CD4-positive, alpha-beta memory T cell (primary cell): Measurements from ENCODE around the gene COMMD8. TPM values are rescaled to one million over a fixed set of nuclear protein-coding genes. Genes with fewer than 3 reads are reported as not detected.

Source experiments
- CTCF ChIA-PET: fragments of 350-600 bp; sonication (Branson Sonifier 250); formaldehyde crosslinking; loops from one replicate; lab custom pipeline; 2021; ENCODE audit warnings: inconsistent platforms; ENCODE audit not compliant: partially characterized antibody; lab: Charles Lee
- POLR2A ChIA-PET: fragments of 350-600 bp; sonication (Branson Sonifier 250); formaldehyde crosslinking; loops from one replicate; lab custom pipeline; 2021; ENCODE audit not compliant: partially characterized antibody; lab: Charles Lee
- DNase-seq, 5 donors: peaks; one replicate each; pipeline versions ENCODE4 v3.0.0 to v3.0.0-alpha.2; 2020 to 2022; ENCODE audit warnings: mixed read lengths in 1 of 5
- H3K27ac ChIP-seq: one replicate; pipeline ENCODE4 v1.7.0; 2013; ENCODE audit warnings: low read depth, low read length
- H3K27me3 ChIP-seq: 2 replicates; pipeline ENCODE4 v1.7.0; 2013; ENCODE audit warnings: mild to moderate bottlenecking, low read length, moderate library complexity; ENCODE audit not compliant: insufficient read depth
- H3K36me3 ChIP-seq: 2 replicates; pipeline ENCODE4 v1.7.0; 2013; ENCODE audit warnings: mild to moderate bottlenecking, low read length, moderate library complexity; ENCODE audit not compliant: insufficient read depth
- H3K4me1 ChIP-seq: 2 replicates; pipeline ENCODE4 v1.7.0; 2013; ENCODE audit warnings: mild to moderate bottlenecking, low read length, moderate library complexity; ENCODE audit not compliant: insufficient read depth
- H3K4me3 ChIP-seq, 2 donors: one replicate each; pipeline ENCODE4 v1.7.0; 2013; ENCODE audit warnings: low read length in 2 of 2, mild to moderate bottlenecking in 1 of 2
- H3K9me3 ChIP-seq, 2 donors: one replicate each; pipeline ENCODE4 v1.7.0; 2013; ENCODE audit warnings: low read length in 2 of 2, control low read depth in 1 of 2; ENCODE audit not compliant: control insufficient read depth in 1 of 2
- H3K27ac Mint-ChIP-seq, 7 donors: one replicate each; pipeline ENCODE4 v1.8.0; 2020 to 2021; ENCODE audit warnings: mixed read lengths in 7 of 7, mild to moderate bottlenecking in 6 of 7, inconsistent platforms in 3 of 7, moderate library complexity in 3 of 7
- H3K27me3 Mint-ChIP-seq, 2 donors: one replicate each; pipeline ENCODE4 v1.8.0; 2020 to 2021; ENCODE audit warnings: mixed read lengths in 2 of 2
- H3K36me3 Mint-ChIP-seq, 2 donors: one replicate each; pipeline ENCODE4 v1.8.0; 2020 to 2021; ENCODE audit warnings: mixed read lengths in 2 of 2, inconsistent platforms in 1 of 2, mild to moderate bottlenecking in 1 of 2
- H3K4me1 Mint-ChIP-seq, 4 donors: one replicate each; pipeline ENCODE4 v1.8.0; 2020 to 2021; ENCODE audit warnings: mixed read lengths in 4 of 4, mild to moderate bottlenecking in 1 of 4
- H3K4me3 Mint-ChIP-seq, 8 donors: one replicate each; pipeline ENCODE4 v1.8.0; 2020 to 2021; ENCODE audit warnings: mixed read lengths in 8 of 8, mild to moderate bottlenecking in 7 of 8, moderate library complexity in 6 of 8, inconsistent platforms in 3 of 8
- H3K9me3 Mint-ChIP-seq, 8 donors: one replicate each; pipeline ENCODE4 v1.8.0; 2020 to 2021; ENCODE audit warnings: mixed read lengths in 8 of 8, mild to moderate bottlenecking in 5 of 8, inconsistent platforms in 3 of 8, moderate library complexity in 1 of 8
- intact Hi-C: fragments of 100-400 bp; cut with micrococcal nuclease; formaldehyde crosslinking; loops from one replicate; pipeline ENCODE4 v1.15.1; 2023
- polyA plus RNA-seq, 2 donors: library from polyadenylated mRNA; unstranded; fragments of 300-500 nt; fragmentation: Illumina TruSeq; gene quantifications; one replicate each; pipeline ENCODE4 v1.2.3, GENCODE V29; 2021
- total RNA-seq, 2 experiments: library from RNA; stranded (reverse); gene quantifications; one replicate each; pipeline ENCODE4 v1.2.3, GENCODE V29; 2021

Gene COMMD8
- 10 to 100 TPM; 14.6 to 18.3 TPM for total RNA-seq
- polyA plus RNA-seq: 10 to 100 TPM; 42.2 to 82.8 TPM

DNA sequence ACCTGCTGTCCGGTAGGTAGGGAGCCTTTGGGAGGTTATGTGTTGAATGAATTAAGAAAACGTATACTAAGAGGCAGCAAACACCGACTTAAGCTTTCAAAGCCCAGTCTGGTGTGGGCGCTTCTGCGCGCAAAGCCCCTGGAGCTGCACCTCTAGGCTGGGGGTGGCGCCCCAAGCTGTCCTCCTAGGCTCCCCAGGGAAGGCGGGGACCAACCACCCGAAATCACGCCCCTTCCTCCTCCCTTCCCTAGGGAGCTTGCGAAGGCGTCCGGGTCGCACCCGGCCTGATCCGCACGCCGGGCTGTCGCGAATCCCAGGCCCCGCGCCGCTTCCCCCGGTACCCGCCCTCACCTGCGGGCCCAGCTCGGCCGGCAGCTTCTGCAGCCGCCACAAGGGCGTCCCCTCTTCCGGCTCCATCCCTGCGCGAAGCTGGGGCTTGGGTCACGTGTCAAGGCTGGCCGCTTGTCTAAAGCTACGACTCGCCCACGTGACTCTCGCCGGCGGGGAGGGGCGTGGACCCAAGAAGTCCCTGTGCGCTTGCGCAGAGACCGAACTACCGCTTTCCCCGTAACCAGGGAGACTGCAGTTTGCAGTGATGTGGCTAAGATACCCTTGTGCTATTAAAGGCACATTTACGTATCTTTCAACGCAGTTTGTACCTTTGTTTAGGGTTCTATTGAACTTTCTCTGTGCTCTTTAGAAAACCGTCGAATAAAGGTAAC lies at the start of gene COMMD8:
Gene COMMD8, minus strand, starts transcription at position 468 of the 722 bp plus-strand sequence. Its CDS starts 51 bp downstream, at position 417.
- CTCF ChIA-PET: interaction anchor here (0.8 to 1.9 kb wide), 12 partner anchors 10 to 208 kb away, joined by 3 to 23 read pairs (median 4); partner anchors contain the start of gene ATP10D
- H3K36me3 Mint-ChIP-seq: peaks cover 13 to 21% of the 10 kb centered on the region in 2 donors

DNA sequence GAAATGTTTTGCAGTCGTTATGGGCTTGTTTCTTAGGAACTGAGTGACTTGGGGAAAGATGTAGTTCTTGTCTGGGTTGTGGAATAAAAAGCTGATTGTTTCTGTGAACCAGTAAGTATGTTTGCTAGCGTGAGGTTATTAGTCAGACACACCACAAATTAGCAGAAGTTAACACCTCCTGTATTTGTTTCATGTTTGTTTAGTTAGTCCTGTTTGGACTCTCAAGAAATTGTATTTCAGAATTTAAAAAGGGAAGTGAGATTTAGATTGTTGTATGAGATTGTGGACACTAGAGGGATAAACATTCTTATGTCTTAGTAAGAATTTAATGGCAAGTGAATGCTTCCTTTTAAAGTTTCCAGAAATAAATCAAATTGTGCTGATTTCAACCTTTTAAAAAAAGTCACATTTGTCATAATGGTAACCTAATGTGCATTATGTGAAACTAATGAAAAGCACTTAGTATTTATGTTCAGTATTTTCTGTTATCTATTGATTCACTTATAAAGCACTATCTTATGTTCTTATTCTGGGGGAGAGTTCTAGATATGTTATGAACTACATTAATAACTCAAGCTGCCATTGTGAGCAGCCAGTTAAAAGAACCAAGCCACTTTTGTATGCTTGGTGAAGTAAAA lies 47.1 kb upstream of the COMMD8 start:
- no peaks in the 10 kb centered on the region for H3K9me3 Mint-ChIP-seq
- H3K36me3 Mint-ChIP-seq: peaks cover 0 to 17% of the 10 kb centered on the region in 2 donors
- no peaks in the 10 kb centered on the region for H3K27me3 Mint-ChIP-seq
- H3K4me3 Mint-ChIP-seq: no peak overlapping the region
- intact Hi-C loops: no loop called here
- peak overlapping the region in 1 of 7 donors; percentile 81 for H3K27ac Mint-ChIP-seq
- DNase-seq: no peak
- H3K27ac ChIP-seq: no peak overlapping the region
- H3K9me3 ChIP-seq: no peaks in the 10 kb centered on the region
- H3K4me1 Mint-ChIP-seq: peaks cover 6 to 17% (median 13%) of the 10 kb centered on the region in 4 donors
- no peaks in the 10 kb centered on the region for H3K27me3 ChIP-seq
- POLR2A ChIA-PET: no interaction called here
- H3K36me3 ChIP-seq: no peaks in the 10 kb centered on the region
- CTCF ChIA-PET: no interaction called here
- no peak overlapping the region for H3K4me3 ChIP-seq
- H3K4me1 ChIP-seq: no peaks in the 10 kb centered on the region

More for the DNA sequence above, at the start of gene COMMD8:
- Histone ChIP-seq H3K27me3 (no peaks in the 10 kb centered on the region), H3K36me3 (no peaks in the 10 kb centered on the region), H3K4me3 (peak within 1 kb of the TSS; percentile 48 to 92), H3K27ac (peak within 1 kb of the TSS; percentile 79), H3K9me3 (no peaks in the 10 kb centered on the region), H3K4me1 (peaks cover 24% of the 10 kb centered on the region)
- peaks cover 0 to 2% of the 10 kb centered on the region in 2 donors for H3K27me3 Mint-ChIP-seq
- POLR2A ChIA-PET: interaction anchor here (0.5 to 1.8 kb wide), 9 partner anchors 18 to 665 kb away, joined by 3 to 21 read pairs (median 4); partner anchors contain the start of genes ATP10D and NFXL1
- intact Hi-C loops: loop anchor here (1.0 to 10.0 kb wide), 6 partner anchors 22 to 878 kb away; partner anchors contain the start of genes ATP10D, NFXL1, SLAIN2 and TXK
- no peaks in the 10 kb centered on the region for H3K9me3 Mint-ChIP-seq
- H3K4me3 Mint-ChIP-seq: peak within 1 kb of the TSS; percentile 88 to 92 (median 90)
- peak within 1 kb of the TSS; percentile 90 to 99 (median 96) for H3K27ac Mint-ChIP-seq
- DNase-seq: peak; percentile 96 to 98 (median 97)
- peaks cover 26 to 42% (median 36%) of the 10 kb centered on the region in 4 donors for H3K4me1 Mint-ChIP-seq

DNA sequence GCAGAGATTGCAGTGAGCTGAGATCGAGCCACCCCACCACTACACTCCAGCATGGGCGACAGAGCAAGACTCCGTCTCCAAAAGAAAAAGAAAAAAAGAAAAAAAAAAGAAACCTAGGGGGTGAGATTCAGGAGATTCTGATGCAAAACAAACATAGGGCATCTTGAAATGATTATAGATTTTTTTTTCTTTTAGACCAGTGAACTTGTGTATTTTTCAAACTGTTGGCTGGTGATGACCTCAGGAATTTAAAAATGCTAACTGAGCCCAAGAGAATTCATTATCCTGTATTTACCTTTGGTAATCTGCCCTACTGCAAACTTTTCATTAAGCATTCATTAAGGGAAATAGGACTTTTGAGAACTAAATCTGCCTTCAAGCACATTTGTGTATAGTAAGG lies 42.2 kb upstream of the COMMD8 start:
- Mint-ChIP-seq H3K27me3 (no peaks in the 10 kb centered on the region), H3K27ac (no peak overlapping the region), H3K9me3 (no peaks in the 10 kb centered on the region), H3K4me1 (peaks cover 3 to 6% (median 4%) of the 10 kb centered on the region in 4 donors), H3K36me3 (no peaks in the 10 kb centered on the region), H3K4me3 (no peak overlapping the region)
- POLR2A ChIA-PET: no interaction called here
- no peak overlapping the region for H3K4me3 ChIP-seq
- DNase-seq: no peak
- no peaks in the 10 kb centered on the region for H3K27me3 ChIP-seq
- intact Hi-C loops: no loop called here
- no peak overlapping the region for H3K27ac ChIP-seq
- H3K36me3 ChIP-seq: no peaks in the 10 kb centered on the region
- CTCF ChIA-PET: no interaction called here
- H3K4me1 ChIP-seq: no peaks in the 10 kb centered on the region
- no peaks in the 10 kb centered on the region for H3K9me3 ChIP-seq

DNA sequence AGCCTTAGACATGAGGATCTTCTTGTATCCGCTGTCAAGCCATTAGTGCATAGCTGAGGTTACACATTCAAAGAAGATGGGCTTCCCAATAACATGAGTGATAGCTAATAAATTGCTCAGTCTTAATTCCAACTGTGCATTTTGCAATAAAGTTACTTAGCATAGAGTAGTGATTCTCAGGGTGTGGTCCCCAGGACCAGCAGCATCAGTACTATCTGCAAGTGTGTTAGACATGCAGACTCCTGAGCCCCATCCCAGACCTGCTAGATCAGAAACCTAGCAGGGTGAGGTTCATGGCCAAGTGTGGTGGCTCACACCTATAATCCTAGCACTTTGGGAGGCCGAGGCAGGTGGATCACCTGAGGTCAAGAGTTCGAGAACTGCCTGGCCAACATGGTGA lies 41.6 kb upstream of the COMMD8 start:
- no peak for DNase-seq
- no peak overlapping the region for H3K27ac Mint-ChIP-seq
- H3K9me3 ChIP-seq: no peaks in the 10 kb centered on the region
- H3K9me3 Mint-ChIP-seq: no peaks in the 10 kb centered on the region
- H3K4me1 Mint-ChIP-seq: peaks cover 0 to 3% (median under 1%) of the 10 kb centered on the region in 4 donors
- no peaks in the 10 kb centered on the region for H3K27me3 ChIP-seq
- no peaks in the 10 kb centered on the region for H3K36me3 ChIP-seq
- H3K27me3 Mint-ChIP-seq: no peaks in the 10 kb centered on the region
- intact Hi-C loops: no loop called here
- CTCF ChIA-PET: no interaction called here
- no peaks in the 10 kb centered on the region for H3K36me3 Mint-ChIP-seq
- POLR2A ChIA-PET: no interaction called here
- no peak overlapping the region for H3K4me3 Mint-ChIP-seq
- H3K27ac ChIP-seq: no peak overlapping the region
- H3K4me1 ChIP-seq: no peaks in the 10 kb centered on the region
- H3K4me3 ChIP-seq: no peak overlapping the region

DNA sequence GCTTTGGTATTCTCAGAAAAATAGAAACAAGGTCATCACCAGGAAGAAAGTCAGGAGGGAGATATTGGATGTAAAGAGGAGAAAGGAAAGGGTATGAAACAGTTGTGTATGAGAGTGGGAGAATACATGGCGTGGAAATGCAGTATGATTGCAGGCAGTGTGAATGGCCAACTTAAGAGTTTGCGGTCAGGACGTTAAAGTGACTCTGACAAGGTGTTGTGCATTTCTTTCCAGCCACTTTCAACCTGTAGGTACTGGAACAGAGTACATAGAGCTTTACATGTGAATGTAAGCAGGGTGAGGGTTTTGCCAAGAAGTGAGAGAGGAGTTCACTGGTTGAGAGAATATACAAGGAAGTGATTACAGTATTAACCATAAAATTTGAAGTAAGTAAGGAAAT lies 37.3 kb upstream of the COMMD8 start:
- no peak overlapping the region for H3K4me3 ChIP-seq
- no peak overlapping the region for H3K27ac ChIP-seq

DNA sequence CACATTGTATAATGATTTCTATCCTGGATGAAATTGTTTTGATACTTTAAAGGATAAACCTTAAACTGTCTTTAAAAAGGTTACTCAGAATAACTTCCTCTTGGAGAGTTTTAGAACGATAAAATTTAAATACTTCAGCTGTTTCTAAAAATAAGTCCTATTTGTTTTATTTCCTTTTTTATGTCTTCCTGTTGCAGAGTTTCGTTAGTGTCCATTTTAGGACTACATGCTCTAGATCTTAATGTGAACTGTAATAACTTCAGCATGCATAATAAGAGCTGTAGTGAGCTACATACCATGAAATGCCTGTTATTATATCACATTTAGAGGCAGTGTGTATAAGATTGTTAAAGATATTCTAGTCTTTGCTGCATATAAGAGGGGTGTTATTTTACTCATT lies 36.2 kb upstream of the COMMD8 start:
- no peak overlapping the region for H3K27ac Mint-ChIP-seq
- H3K4me3 ChIP-seq: no peak overlapping the region
- POLR2A ChIA-PET: interaction anchor here (1.2 kb wide), 1 partner anchor 36 kb away, joined by 4 read pairs; the partner anchor contains the start of gene COMMD8
- DNase-seq: no peak
- H3K4me3 Mint-ChIP-seq: no peak overlapping the region
- no peak overlapping the region for H3K27ac ChIP-seq
- intact Hi-C loops: no loop called here
- no peaks in the 10 kb centered on the region for H3K9me3 Mint-ChIP-seq
- H3K36me3 Mint-ChIP-seq: no peaks in the 10 kb centered on the region
- no peaks in the 10 kb centered on the region for H3K27me3 Mint-ChIP-seq
- no peaks in the 10 kb centered on the region for H3K4me1 ChIP-seq
- no peaks in the 10 kb centered on the region for H3K9me3 ChIP-seq
- CTCF ChIA-PET: no interaction called here
- H3K36me3 ChIP-seq: no peaks in the 10 kb centered on the region
- H3K27me3 ChIP-seq: no peaks in the 10 kb centered on the region
- H3K4me1 Mint-ChIP-seq: peaks cover 0 to 2% (median 0%) of the 10 kb centered on the region in 4 donors

More for the DNA sequence above, 37.3 kb upstream of the COMMD8 start:
- CTCF ChIA-PET: no interaction called here
- Histone ChIP-seq H3K36me3 (no peaks in the 10 kb centered on the region), H3K27me3 (no peaks in the 10 kb centered on the region), H3K4me1 (no peaks in the 10 kb centered on the region), H3K9me3 (no peaks in the 10 kb centered on the region)
- H3K36me3 Mint-ChIP-seq: no peaks in the 10 kb centered on the region
- no peak for DNase-seq
- H3K27ac Mint-ChIP-seq: no peak overlapping the region
- no peaks in the 10 kb centered on the region for H3K27me3 Mint-ChIP-seq
- H3K4me1 Mint-ChIP-seq: peaks cover 0 to 2% (median 0%) of the 10 kb centered on the region in 4 donors
- H3K4me3 Mint-ChIP-seq: no peak overlapping the region
- POLR2A ChIA-PET: no interaction called here
- intact Hi-C loops: no loop called here
- no peaks in the 10 kb centered on the region for H3K9me3 Mint-ChIP-seq

DNA sequence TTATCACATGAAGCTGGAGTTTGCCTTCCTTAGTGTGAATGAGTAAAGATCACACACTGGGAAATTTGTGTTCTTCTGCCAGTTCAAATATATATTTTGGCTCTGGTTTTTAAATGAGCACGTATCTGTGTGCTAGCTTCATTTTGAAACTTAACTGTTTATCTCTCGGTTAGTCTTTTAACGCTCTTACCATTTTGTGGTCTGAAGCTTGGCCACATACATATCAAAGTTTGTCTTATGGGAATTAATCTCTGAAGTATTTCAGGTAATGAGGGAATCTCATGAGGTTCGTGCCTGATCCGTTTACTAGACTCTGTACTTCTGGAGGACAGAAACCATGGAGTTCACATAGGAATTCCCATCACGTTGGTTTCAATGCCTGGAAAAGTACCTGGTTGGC lies 35.4 kb upstream of the COMMD8 start:
- no peak overlapping the region for H3K4me3 Mint-ChIP-seq
- H3K9me3 Mint-ChIP-seq: no peaks in the 10 kb centered on the region
- H3K27me3 Mint-ChIP-seq: no peaks in the 10 kb centered on the region
- Histone ChIP-seq H3K9me3 (no peaks in the 10 kb centered on the region), H3K27ac (no peak overlapping the region), H3K36me3 (no peaks in the 10 kb centered on the region), H3K27me3 (no peaks in the 10 kb centered on the region), H3K4me1 (no peaks in the 10 kb centered on the region), H3K4me3 (no peak overlapping the region)
- DNase-seq: no peak
- ChIA-PET CTCF (no interaction called here), POLR2A (interaction anchor here (1.2 kb wide), 1 partner anchor 36 kb away, joined by 4 read pairs; the partner anchor contains the start of gene COMMD8)
- no peak overlapping the region for H3K27ac Mint-ChIP-seq
- peaks cover 0 to 4% (median 0%) of the 10 kb centered on the region in 4 donors for H3K4me1 Mint-ChIP-seq
- intact Hi-C loops: no loop called here
- no peaks in the 10 kb centered on the region for H3K36me3 Mint-ChIP-seq
